T-helper 17 cell (primary cell): ENCODE measurements around the gene MYO1E. TPM values are rescaled to one million over a fixed set of nuclear protein-coding genes. Genes with fewer than 3 reads are reported as not detected.

Experiments used
- ATAC-seq: fragments of 150-1000 bp; cut with Tn5 transposase; 2 replicates; pipeline ENCODE4 v1.10.0; 2021; ENCODE audit warnings: mild to moderate bottlenecking, moderate library complexity
- DNase-seq, 3 donors: peaks; one replicate each; pipeline versions ENCODE4 v3.0.0 to v3.0.0-alpha.2; 2020 to 2021
- H3K9me3 ChIP-seq: one replicate; pipeline ENCODE4 v1.7.0; 2013; ENCODE audit warnings: low read length, mild to moderate bottlenecking; ENCODE audit not compliant: control insufficient read depth, poor library complexity, severe bottlenecking
- H3K27ac Mint-ChIP-seq: one replicate; pipeline ENCODE4 v1.8.0; 2022; ENCODE audit warnings: mild to moderate bottlenecking, moderate library complexity, mixed read lengths
- H3K27me3 Mint-ChIP-seq: one replicate; pipeline ENCODE4 v1.8.0; 2022; ENCODE audit warnings: mixed read lengths
- H3K36me3 Mint-ChIP-seq: one replicate; pipeline ENCODE4 v1.8.0; 2022; ENCODE audit warnings: low read depth, mixed read lengths
- H3K4me1 Mint-ChIP-seq: one replicate; pipeline ENCODE4 v1.8.0; 2022; ENCODE audit warnings: mild to moderate bottlenecking, mixed read lengths
- H3K4me3 Mint-ChIP-seq: one replicate; pipeline ENCODE4 v1.8.0; 2022; ENCODE audit warnings: mild to moderate bottlenecking, moderate library complexity, mixed read lengths
- total RNA-seq, 4 donors: library from RNA in 2 of 4; stranded (reverse) in 2 of 4; gene quantifications; one replicate each; pipeline ENCODE4 v1.2.3 and lab custom pipeline; 2022 to 2026

MYO1E gene
- total RNA-seq, 2 donors from 2014 or later, result 4.0 to 4.1 TPM

DNA sequence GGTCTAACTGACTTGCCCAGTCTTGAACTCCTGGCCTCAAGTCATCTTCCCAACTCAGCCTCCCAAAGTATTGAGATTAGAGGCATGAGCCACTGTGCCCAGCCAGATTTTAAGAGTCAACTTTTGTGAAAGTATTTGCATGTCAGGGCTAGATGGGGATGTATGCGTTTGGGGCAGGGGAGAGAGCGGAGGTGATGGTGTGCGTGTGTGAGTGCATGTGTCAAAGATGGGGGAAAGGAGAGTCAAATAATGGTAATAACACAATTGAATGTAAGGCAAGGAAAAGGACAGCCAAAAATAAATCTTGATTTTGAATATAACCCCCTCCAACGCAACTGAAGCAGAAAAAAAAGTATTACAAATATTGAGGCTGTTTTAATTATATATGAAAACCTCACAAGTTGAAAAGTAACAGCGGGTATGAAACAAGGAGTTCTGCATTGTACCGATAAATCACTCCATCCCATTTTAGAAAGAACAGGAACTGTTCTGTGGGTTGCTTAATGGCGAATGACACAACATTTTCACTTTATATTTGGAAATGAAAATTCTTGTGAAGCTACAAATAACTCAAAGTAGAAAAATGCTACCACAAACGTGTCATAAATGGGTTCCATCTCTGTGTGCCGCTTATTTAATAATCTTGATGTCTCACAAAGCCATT, 195.9 kb downstream of the MYO1E start:
- H3K27me3 Mint-ChIP-seq, result peaks cover 45% of the 10 kb centered on the region
- DNase-seq (no peak), ATAC-seq (no peak)
- no peak overlapping the region for H3K4me3 Mint-ChIP-seq
- H3K36me3 Mint-ChIP-seq, result no peaks in the 10 kb centered on the region
- H3K9me3 ChIP-seq, result no peaks in the 10 kb centered on the region
- no peak overlapping the region for H3K27ac Mint-ChIP-seq
- peaks cover 6% of the 10 kb centered on the region for H3K4me1 Mint-ChIP-seq

DNA sequence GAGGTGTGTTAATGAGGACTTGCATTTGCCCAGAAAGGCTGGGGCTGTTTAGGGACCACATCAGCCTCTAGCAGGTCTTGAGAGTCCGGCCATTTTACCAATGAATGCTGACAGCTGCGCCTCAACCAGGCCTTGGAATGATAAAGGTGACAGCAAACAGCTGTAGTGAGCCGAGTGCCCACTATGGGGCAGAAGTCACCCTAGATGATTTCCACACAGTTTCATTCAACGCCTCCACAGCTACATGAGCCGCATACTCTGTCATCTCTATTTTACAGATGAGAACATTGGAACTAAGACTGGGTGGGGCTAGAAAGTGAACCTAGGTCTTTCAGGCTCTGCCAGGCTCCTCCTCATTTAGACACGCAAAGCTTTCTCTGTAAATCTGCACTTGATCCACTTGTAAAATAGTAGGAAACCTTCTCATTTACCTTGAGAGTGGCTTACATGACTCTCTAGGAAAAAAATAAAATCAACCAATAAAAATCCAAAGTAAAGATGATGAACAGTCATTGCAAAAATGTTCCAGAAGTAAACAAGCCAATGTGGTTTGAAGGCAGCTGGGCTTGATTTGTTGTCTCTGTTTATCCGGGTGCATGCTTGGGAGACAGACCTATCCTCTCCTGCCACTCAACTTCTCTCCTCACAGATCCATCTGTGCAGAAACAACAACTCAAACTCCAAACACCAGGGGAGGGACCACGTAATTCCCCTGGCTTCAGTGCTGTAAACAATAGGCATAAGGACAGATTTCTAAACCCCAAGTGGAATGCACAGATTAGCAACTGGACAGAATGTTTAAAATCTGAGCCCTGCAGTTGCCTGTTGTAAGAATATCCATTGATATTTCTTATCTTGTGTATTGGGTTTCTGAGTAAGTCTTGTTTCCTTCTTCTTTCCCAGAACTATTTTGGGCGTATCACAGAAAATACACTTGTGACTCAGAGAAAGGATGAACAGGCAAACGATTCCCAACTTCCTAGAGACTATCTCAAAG, 197.5 kb downstream of the MYO1E start:
- Mint-ChIP-seq H3K27me3 (peaks cover 41% of the 10 kb centered on the region), H3K27ac (no peak overlapping the region)
- ATAC-seq, result peak; percentile 77

DNA sequence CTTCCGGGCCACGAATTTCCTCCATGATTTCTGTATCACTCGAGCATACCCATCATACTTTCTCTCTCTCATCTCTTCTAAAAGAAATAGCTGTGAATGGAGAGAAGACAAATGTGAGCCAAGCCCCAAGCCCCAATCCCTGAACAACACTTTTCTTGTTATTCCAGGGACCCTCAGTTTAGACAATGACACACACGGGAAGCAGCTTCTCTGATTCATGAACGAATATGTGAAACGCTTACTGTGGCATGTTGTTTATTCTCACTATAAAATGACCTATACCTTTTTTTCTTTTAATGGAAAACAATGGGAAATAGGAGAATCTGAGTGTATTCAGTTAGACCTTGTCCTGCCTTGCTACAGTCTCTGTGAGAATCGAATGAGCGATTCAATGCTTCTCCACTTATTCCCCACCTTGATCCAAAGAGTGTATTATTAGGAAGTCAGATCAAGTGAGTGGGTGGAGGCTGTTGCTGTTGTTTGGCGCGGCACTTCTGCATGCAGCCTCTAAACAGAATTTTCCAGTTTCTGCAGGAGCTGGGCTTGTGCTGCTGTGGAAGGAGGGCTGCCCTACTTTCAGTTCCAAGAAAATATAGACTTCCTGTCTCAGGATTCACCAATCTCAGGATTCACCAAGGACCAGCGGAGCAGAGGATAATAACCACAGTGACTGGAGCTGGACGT, 198.4 kb downstream of the MYO1E start:
- Mint-ChIP-seq H3K27me3 (peaks cover 35% of the 10 kb centered on the region), H3K27ac (no peak overlapping the region), H3K4me3 (no peak overlapping the region), H3K36me3 (no peaks in the 10 kb centered on the region), H3K4me1 (peaks cover 8% of the 10 kb centered on the region)
- no peaks in the 10 kb centered on the region for H3K9me3 ChIP-seq
- DNase-seq (no peak), ATAC-seq (no peak)

More for the DNA sequence above, 197.5 kb downstream of the MYO1E start:
- Mint-ChIP-seq H3K36me3 (no peaks in the 10 kb centered on the region), H3K4me3 (no peak overlapping the region), H3K4me1 (peaks cover 6% of the 10 kb centered on the region)
- no peak for DNase-seq
- H3K9me3 ChIP-seq, result no peaks in the 10 kb centered on the region

DNA sequence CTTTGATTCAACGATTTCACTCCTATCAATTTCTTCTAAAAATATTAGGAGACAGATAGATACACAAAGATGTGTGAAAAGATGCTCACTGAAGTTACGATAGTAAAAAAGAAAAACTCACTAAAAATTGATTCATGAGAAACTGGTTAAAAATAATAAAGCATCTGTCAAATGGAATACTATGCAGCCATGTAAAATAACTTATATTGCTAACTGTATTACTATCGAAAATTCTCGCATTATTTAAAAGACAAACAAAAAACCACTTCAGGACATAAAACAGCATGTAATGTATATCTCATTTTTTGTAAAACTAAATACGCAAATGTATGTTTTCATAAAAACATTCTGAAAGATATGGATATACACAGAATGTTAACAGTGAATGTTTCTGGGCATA, 199.5 kb downstream of the MYO1E start:
- peaks cover 27% of the 10 kb centered on the region for H3K27me3 Mint-ChIP-seq
- ATAC-seq, result no peak

DNA sequence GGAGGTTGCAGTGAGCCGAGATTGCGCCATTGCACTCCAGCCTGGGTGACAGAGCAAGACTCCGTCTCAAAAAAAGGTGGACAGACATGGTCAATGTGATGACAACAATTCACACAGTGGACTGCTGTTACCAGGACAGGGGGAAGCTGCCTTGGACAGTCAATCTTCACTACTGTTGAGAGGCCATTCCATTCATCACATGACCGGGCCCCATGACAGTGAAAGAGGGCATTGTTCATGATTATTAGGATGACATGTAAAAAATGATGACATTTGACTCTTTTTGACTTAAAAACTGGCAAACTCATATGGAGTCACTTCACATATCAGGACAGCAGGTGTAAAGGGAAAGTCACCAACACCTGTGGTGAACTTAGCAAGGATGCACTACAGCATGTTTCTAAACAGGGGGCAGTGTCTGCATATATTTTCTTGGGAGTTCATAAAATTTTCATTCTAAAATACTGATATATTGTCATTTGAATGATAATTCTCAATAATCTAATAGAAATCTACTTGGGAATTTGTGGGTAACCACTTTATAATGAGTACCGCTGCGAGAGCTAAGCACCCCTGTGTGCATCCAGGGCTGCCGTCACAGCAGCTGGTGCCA, 200.3 kb downstream of the MYO1E start:
- DNase-seq (no peak), ATAC-seq (no peak)
- Mint-ChIP-seq H3K36me3 (no peaks in the 10 kb centered on the region), H3K27me3 (peaks cover 19% of the 10 kb centered on the region), H3K27ac (no peak overlapping the region), H3K4me1 (peaks cover 8% of the 10 kb centered on the region), H3K4me3 (no peak overlapping the region)
- no peaks in the 10 kb centered on the region for H3K9me3 ChIP-seq

More for the DNA sequence above, 199.5 kb downstream of the MYO1E start:
- no peak overlapping the region for H3K4me3 Mint-ChIP-seq
- no peaks in the 10 kb centered on the region for H3K9me3 ChIP-seq
- no peaks in the 10 kb centered on the region for H3K36me3 Mint-ChIP-seq
- no peak overlapping the region for H3K27ac Mint-ChIP-seq
- peaks cover 8% of the 10 kb centered on the region for H3K4me1 Mint-ChIP-seq
- DNase-seq, result no peak

DNA sequence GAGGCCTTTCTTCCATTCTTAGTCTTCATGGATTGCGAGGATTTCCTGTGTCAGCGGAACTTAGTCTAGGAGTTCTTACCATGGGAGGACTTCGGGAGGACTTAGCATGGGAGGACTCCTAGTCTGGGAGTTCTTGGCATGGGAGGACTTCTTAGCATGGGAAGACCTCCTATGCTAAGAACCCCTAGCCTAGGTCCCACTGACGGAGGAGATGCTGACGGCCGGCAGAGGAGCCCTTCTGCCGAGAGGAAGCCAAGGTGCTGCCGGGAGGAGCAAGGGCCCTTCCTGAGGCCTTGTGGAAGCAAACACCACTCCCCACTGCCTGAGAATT, 201.6 kb downstream of the MYO1E start:
- no peaks in the 10 kb centered on the region for H3K36me3 Mint-ChIP-seq
- H3K27me3 Mint-ChIP-seq, result peaks cover 11% of the 10 kb centered on the region
- ATAC-seq (no peak), DNase-seq (no peak)
- peaks cover 8% of the 10 kb centered on the region for H3K4me1 Mint-ChIP-seq
- H3K27ac Mint-ChIP-seq, result no peak overlapping the region
- no peaks in the 10 kb centered on the region for H3K9me3 ChIP-seq
- H3K4me3 Mint-ChIP-seq, result no peak overlapping the region

DNA sequence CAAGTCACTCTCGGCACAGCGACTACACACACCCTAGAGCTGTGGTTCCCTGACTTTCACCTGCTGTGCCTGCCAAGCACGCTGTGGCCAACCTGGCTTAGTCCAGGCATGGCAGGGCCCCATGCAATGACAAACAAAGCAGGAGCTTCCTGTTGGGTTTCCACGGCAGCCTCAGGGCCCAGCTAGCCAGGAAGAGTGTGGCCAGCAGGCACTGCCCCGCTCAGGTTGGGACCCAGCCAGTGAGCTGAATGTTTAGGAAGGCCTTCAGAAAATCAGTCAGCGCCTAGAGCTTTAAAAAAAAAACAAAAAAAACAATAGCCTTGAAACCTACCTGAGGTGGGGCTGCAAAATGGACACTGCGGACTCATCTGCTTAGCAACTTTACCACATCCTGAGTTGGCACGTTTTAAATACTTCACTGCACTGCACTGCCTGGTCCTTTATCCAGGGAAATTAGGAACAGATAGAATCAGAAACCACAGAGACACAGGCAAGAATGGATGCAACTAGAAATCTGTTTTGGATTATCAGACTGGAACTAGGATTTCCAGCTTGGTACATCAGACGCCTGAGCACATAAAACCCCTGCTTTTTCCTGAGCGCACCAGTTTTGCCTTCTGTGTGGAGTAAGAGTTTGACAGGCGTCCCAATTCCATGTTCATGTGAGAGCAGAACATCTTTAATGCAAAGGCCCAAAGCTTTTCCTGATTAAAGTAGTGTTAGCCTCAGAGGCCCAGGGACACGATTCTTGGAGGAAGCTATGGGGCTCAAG, 202.2 kb downstream of the MYO1E start:
- Mint-ChIP-seq H3K27ac (no peak overlapping the region), H3K27me3 (peaks cover 6% of the 10 kb centered on the region), H3K4me3 (no peak overlapping the region), H3K36me3 (no peaks in the 10 kb centered on the region), H3K4me1 (peaks cover 9% of the 10 kb centered on the region)
- H3K9me3 ChIP-seq, result no peaks in the 10 kb centered on the region
- no peak for DNase-seq
- ATAC-seq, result no peak

DNA sequence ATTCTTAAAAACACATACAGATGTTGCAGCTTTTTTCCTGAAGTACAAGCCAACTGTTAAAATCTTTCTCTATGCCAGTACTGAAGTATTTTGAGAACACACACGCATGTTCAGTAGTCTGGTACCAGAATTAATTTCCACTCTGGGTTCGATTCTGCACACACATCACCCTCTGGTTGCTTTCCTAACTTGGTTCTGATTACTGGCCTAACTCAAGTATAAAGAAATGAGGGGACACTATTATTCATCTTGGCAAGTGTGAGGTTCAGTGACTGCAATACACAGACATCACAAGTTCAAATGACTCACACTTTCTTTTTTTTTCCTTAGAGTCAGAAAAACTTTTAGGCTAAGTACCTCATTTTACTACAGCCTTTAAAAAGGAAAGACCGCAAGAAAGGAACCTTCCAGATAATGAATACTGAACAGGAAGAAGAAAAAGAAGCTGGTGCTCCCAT, 203.4 kb downstream of the MYO1E start:
- Mint-ChIP-seq H3K4me1 (peaks cover 7% of the 10 kb centered on the region), H3K27me3 (no peaks in the 10 kb centered on the region), H3K36me3 (no peaks in the 10 kb centered on the region), H3K27ac (no peak overlapping the region), H3K4me3 (no peak overlapping the region)
- no peaks in the 10 kb centered on the region for H3K9me3 ChIP-seq
- ATAC-seq, result no peak
- DNase-seq, result no peak

DNA sequence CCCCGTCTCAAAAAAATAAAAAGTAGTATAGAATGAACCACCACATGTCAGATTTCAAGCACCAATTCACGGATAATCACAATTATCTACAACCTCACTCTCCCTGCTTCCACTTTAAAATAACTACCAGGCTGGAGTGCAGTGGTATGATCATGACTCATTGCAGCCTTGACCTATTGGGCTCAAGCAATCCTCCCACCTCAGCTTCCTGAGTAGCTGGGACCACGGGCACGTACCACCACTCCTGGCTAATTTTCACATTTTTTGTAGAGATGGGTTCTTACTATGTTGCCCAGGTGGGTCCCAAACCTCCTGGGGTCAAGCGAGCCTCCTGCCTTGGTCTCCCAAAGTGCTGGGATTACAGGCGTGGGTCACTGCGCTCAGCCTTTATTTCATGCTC, 204.1 kb downstream of the MYO1E start:
- H3K27ac Mint-ChIP-seq, result no peak overlapping the region
- no peaks in the 10 kb centered on the region for H3K27me3 Mint-ChIP-seq
- H3K36me3 Mint-ChIP-seq, result no peaks in the 10 kb centered on the region
- no peak overlapping the region for H3K4me3 Mint-ChIP-seq
- DNase-seq (no peak), ATAC-seq (no peak)
- H3K4me1 Mint-ChIP-seq, result peaks cover 7% of the 10 kb centered on the region
- H3K9me3 ChIP-seq, result no peaks in the 10 kb centered on the region

DNA sequence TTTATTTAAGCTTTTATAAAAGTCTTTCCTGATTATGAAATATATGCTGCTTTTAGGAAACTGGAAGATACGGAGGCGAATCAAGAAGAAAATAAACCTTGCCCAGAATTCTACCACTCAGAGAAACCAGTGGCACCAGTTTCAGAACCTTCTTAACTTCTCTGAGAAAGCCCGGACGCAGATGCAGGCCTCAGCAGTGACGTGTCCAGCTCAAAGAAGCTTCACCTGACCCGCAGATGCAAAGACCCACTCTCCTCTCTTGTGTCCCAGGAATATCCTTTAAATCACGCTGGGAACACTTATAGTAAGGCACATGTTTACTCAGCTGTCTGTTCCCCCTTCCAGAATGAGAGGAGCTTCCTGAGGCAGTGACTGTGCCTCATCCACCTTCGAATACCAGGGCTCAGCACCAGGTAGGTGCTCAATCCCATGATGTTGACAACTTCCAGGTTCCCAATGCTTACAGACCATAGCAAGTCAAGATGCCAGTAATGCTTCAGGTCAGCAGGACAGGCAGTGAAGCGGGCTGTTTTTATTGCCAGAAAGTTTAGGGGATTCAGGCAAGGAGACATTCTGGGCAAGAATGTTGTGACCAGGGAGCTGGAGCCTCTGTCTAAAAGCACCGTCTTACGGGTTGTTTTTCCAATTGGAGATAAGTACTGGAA, 205.9 kb downstream of the MYO1E start:
- H3K27me3 Mint-ChIP-seq, result no peaks in the 10 kb centered on the region
- H3K27ac Mint-ChIP-seq, result no peak overlapping the region
- peaks cover 7% of the 10 kb centered on the region for H3K4me1 Mint-ChIP-seq

DNA sequence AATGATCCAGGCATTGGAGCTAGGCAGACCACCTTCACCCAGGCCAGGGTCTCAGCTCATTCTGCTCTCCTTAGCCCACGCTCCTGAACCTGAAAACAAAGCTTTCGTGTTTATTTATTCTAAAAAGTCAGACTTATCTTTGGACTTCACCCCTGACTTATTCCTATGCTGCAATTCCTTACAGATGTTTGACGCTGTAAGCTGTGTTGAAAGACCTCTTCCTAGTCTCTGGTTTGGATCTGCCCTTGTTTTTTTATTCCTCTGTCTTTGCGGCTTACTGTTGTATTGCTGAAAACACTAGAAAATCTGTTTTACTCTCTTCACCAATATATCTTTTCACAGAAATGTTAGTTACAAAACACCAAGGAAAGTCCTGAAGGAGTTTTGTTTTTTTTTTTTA, 206.5 kb downstream of the MYO1E start:
- no peaks in the 10 kb centered on the region for H3K9me3 ChIP-seq
- Mint-ChIP-seq H3K4me1 (peaks cover 7% of the 10 kb centered on the region), H3K27me3 (no peaks in the 10 kb centered on the region), H3K27ac (no peak overlapping the region), H3K36me3 (no peaks in the 10 kb centered on the region), H3K4me3 (no peak overlapping the region)
- DNase-seq (no peak), ATAC-seq (no peak)

More for the DNA sequence above, 205.9 kb downstream of the MYO1E start:
- no peaks in the 10 kb centered on the region for H3K9me3 ChIP-seq
- ATAC-seq (no peak), DNase-seq (no peak)
- H3K36me3 Mint-ChIP-seq, result no peaks in the 10 kb centered on the region
- H3K4me3 Mint-ChIP-seq, result no peak overlapping the region

DNA sequence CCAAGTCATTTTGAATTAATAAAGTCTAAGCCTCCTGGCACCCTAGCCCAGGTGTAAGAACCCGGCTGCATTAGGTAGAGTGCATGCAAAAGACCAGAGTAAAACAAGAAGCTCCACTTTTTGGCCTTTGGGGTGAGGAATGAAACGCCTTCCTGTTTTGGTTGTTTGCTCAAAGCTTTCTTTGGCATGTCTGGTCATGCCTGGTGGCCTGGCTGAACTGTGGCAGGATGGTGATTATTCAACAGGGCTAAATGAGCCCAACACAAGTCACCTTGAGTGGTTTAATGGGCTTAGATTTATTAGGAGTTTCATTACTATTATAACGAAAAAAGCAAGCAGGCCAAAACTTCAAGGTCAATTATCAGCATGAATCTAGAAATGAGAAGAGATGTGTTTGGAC, 206.9 kb downstream of the MYO1E start:
- H3K27me3 Mint-ChIP-seq, result no peaks in the 10 kb centered on the region
- H3K27ac Mint-ChIP-seq, result no peak overlapping the region
- no peak for DNase-seq

More for the DNA sequence above, 206.9 kb downstream of the MYO1E start:
- H3K36me3 Mint-ChIP-seq, result no peaks in the 10 kb centered on the region
- no peak for ATAC-seq
- H3K4me3 Mint-ChIP-seq, result no peak overlapping the region
- peaks cover 7% of the 10 kb centered on the region for H3K4me1 Mint-ChIP-seq
- H3K9me3 ChIP-seq, result no peaks in the 10 kb centered on the region
